Uterus (tissue), 4 donors: Measurements from ENCODE around the gene SETD6. TPM values are rescaled to one million over a fixed set of nuclear protein-coding genes. Genes with fewer than 3 reads are reported as not detected.

Source experiments
- DNase-seq, 2 donors: peaks; one replicate each; pipeline ENCODE4 v3.0.0-alpha.2; 2019 to 2020
- H3K27ac ChIP-seq, 2 donors: fragments of 200-600 bp; sonication (generic); 1 replicate in 1 of 2; 2 replicates in 1 of 2; pipeline ENCODE4 v1.5.1; 2016 to 2018
- H3K27me3 ChIP-seq, 2 donors: fragments of 200-600 bp; sonication (generic); one replicate each; pipeline ENCODE4 v1.5.1; 2018 to 2019; ENCODE audit warnings: control low read depth in 1 of 2
- H3K36me3 ChIP-seq, 2 donors: fragments of 200-600 bp; sonication (generic); one replicate each; pipeline ENCODE4 v1.5.1; 2019; ENCODE audit warnings: control low read depth in 1 of 2
- H3K4me1 ChIP-seq, 2 donors: fragments of 200-600 bp; sonication (generic); one replicate each; pipeline ENCODE4 v1.5.1; 2018 to 2019; ENCODE audit warnings: control low read depth in 1 of 2
- H3K4me3 ChIP-seq, 2 donors: fragments of 200-600 bp; sonication (generic); 1 replicate in 1 of 2; 2 replicates in 1 of 2; pipeline ENCODE4 v1.5.1; 2018 to 2019; ENCODE audit warnings: mild to moderate bottlenecking in 1 of 2
- H3K9me3 ChIP-seq, 2 donors: fragments of 200-600 bp; sonication (generic); one replicate each; pipeline ENCODE4 v1.5.1; 2019; ENCODE audit warnings: control low read depth in 1 of 2
- POLR2A ChIP-seq, 2 donors: fragments of 450-650 bp; IDR thresholded peaks; one replicate each; pipeline ENCODE4 v1.6.1; 2016; ENCODE audit warnings: antibody characterized with exemption in 2 of 2, mild to moderate bottlenecking in 1 of 2, moderate library complexity in 1 of 2
- intact Hi-C: fragments of 100-400 bp; cut with DNase I; formaldehyde crosslinking; loops from one replicate; pipeline ENCODE4 v1.15.1; 2023; ENCODE audit warnings: low total_unique reads
- total RNA-seq, 4 donors: library from RNA; depleted of rRNA in 3 of 4; stranded (reverse); fragments of >200 nt in 3 of 4; gene quantifications; one replicate each; pipeline versions ENCODE4 v1.1.0 to v1.2.4, GENCODE V29; 2014 to 2023
- TF ChIP-seq, protein P1 (sequence below), 4 experiments: fragments of 200-600 bp in 2 of 4; fragments of 450-650 bp in 2 of 4; sonication (generic) in 2 of 4; IDR thresholded peaks; one replicate each; pipeline ENCODE4 v1.5.1; 2016 to 2019; ENCODE audit warnings: antibody characterized with exemption in 4 of 4, mild to moderate bottlenecking in 2 of 4, moderate library complexity in 1 of 4
- donor health status: DM: yes; HTN: yes; CAD: no.

The SETD6 gene
- total RNA-seq, 4 donors from 2014 or later: 22.4 to 157 (median 43.0) TPM

DNA sequence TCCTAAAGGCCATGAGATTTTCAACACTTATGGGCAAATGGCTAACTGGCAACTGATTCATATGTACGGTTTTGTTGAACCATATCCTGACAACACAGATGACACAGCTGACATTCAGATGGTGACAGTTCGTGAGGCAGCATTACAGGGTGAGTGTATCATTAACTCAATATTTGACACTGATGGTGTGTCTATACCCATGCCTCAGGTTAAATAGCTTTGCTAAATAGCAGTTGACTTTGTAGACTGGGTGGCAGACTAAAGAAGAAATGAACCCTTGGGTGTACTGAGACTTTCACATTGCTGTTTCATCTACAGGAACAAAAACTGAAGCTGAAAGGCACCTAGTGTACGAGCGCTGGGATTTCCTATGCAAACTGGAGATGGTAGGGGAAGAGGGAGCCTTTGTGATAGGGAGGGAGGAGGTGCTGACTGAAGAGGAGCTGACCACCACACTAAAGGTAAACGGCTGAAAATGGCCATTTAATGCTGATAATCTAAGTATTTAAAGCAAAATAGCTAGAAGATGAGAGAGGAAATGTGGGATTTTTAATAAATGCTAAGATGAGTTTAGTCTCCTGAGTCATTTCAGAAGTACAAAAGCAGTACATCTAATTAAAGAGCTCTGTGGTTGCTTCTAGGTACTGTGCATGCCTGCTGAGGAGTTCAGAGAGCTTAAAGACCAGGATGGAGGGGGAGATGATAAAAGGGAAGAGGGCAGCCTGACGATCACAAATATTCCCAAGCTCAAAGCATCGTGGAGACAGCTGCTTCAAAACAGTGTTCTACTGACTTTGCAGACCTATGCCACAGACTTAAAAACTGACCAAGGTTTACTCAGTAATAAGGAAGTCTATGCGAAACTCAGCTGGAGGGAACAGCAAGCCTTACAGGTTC, 3.0 kb downstream of the SETD6 start:
- Histone ChIP-seq H3K4me3 (no peak overlapping the region), H3K36me3 (no peaks in the 10 kb centered on the region), H3K27ac (no peak overlapping the region), H3K27me3 (no peaks in the 10 kb centered on the region), H3K4me1 (peaks cover 0 to 4% of the 10 kb centered on the region in 2 donors), H3K9me3 (no peaks in the 10 kb centered on the region)
- TF ChIP-seq POLR2A (IDR thresholded peaks at IDR 0.05): no peak
- TF ChIP-seq, protein P1, sequence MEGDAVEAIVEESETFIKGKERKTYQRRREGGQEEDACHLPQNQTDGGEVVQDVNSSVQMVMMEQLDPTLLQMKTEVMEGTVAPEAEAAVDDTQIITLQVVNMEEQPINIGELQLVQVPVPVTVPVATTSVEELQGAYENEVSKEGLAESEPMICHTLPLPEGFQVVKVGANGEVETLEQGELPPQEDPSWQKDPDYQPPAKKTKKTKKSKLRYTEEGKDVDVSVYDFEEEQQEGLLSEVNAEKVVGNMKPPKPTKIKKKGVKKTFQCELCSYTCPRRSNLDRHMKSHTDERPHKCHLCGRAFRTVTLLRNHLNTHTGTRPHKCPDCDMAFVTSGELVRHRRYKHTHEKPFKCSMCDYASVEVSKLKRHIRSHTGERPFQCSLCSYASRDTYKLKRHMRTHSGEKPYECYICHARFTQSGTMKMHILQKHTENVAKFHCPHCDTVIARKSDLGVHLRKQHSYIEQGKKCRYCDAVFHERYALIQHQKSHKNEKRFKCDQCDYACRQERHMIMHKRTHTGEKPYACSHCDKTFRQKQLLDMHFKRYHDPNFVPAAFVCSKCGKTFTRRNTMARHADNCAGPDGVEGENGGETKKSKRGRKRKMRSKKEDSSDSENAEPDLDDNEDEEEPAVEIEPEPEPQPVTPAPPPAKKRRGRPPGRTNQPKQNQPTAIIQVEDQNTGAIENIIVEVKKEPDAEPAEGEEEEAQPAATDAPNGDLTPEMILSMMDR (IDR thresholded peaks at IDR 0.05): no peak
- no peak for DNase-seq
- intact Hi-C loops: no loop called here

DNA sequence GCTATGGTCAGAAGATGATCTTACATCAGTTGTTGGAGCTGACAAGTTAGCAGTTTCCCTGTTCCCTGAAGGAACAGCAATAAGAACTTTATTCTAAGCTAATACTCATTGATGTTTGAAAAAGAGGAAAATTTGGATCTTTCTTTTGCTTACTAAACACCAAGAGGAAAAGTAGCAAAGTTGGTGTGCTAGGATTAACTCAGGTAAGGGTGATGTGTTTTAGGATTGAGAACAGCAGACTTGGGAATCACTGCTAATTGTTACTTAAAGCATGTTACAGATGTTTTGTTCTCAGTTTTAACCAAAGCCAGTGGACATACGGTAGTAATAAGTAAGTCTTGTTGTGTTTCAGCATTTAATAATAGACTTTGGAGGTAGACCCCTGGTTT, 3.7 kb downstream of the SETD6 start:
- intact Hi-C loops: no loop called here
- H3K4me3 ChIP-seq: no peak overlapping the region
- H3K9me3 ChIP-seq: no peaks in the 10 kb centered on the region
- no peaks in the 10 kb centered on the region for H3K27me3 ChIP-seq
- TF ChIP-seq, protein P1 (IDR thresholded peaks at IDR 0.05): no peak
- no peak for TF ChIP-seq POLR2A (IDR thresholded peaks at IDR 0.05)
- peaks cover 0 to 4% of the 10 kb centered on the region in 2 donors for H3K4me1 ChIP-seq
- no peak for DNase-seq
- H3K27ac ChIP-seq: no peak overlapping the region
- H3K36me3 ChIP-seq: no peaks in the 10 kb centered on the region

DNA sequence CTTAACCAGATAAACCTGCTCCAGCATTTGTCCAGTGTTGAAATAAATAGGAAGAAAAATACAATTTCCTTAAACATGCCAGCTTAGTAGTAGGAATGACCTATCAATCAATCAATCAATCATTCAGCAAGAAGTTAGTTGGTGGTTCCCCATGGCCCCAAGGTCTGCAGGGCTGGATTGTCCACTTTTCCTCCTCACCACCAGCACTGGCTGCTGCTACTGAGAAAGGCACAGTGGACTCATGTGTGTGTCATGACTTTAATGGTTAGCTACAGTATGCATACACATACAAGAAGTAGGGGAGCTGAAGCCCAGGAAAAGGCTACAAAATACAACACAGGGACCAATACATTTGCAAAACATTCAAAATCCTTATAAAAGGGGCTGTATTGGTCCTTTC, 4.4 kb downstream of the SETD6 start:
- intact Hi-C loops: no loop called here

DNA sequence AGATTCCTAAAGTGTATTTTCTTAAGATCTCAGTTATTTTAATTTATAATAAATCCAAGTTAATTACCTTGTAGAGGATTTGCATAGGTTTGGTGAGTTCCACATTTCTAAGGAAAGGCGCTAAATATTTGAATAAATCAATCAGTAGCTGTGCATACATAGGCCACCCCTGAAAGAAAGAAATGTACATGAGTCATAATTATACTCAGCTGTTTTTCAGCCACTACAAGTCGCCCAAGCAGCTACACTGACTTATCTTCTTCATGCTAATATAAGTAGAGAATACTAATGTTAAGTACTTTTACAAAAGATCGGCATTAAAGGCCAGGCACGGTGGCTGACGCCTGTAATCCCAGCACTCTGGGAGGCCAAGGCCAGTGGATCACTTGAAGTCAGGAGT, 14.9 kb downstream of the SETD6 start:
- Histone ChIP-seq H3K9me3 (no peaks in the 10 kb centered on the region), H3K27me3 (no peaks in the 10 kb centered on the region), H3K27ac (no peak overlapping the region), H3K4me3 (no peak overlapping the region), H3K4me1 (no peaks in the 10 kb centered on the region), H3K36me3 (no peaks in the 10 kb centered on the region)
- intact Hi-C loops: no loop called here
- TF ChIP-seq, protein P1 (IDR thresholded peaks at IDR 0.05): no peak
- no peak for TF ChIP-seq POLR2A (IDR thresholded peaks at IDR 0.05)
- DNase-seq: no peak

More for the DNA sequence above, 4.4 kb downstream of the SETD6 start:
- H3K4me1 ChIP-seq: peaks cover 0 to 4% of the 10 kb centered on the region in 2 donors
- no peaks in the 10 kb centered on the region for H3K9me3 ChIP-seq
- no peaks in the 10 kb centered on the region for H3K36me3 ChIP-seq
- no peak for DNase-seq
- TF ChIP-seq, protein P1 (IDR thresholded peaks at IDR 0.05): no peak
- no peak for TF ChIP-seq POLR2A (IDR thresholded peaks at IDR 0.05)
- H3K27ac ChIP-seq: no peak overlapping the region
- H3K27me3 ChIP-seq: no peaks in the 10 kb centered on the region
- no peak overlapping the region for H3K4me3 ChIP-seq

DNA sequence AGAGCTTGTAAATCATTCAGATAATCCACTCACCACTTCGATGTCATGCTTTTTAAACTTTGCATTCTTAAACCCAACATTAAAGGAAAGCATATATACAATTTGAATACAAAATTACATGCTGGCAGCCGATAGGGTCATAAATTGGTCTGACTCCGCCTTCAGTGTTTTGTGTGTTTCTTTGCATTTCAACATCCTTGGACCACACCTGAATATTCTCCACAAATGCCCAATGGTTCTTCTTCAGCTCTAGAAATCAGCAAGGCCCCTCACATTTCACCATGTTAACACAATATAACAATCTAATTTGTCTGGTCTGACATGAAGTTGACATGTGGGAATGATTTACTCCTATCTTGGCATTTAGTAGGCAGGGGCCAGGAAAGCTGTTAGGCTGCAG, 17.1 kb downstream of the SETD6 start:
- intact Hi-C loops: no loop called here
- H3K27me3 ChIP-seq: no peaks in the 10 kb centered on the region
- no peak overlapping the region for H3K27ac ChIP-seq
- TF ChIP-seq POLR2A (IDR thresholded peaks at IDR 0.05): no peak
- TF ChIP-seq, protein P1 (IDR thresholded peaks at IDR 0.05): no peak
- DNase-seq: no peak
- H3K36me3 ChIP-seq: no peaks in the 10 kb centered on the region
- H3K4me3 ChIP-seq: no peak overlapping the region
- H3K4me1 ChIP-seq: no peaks in the 10 kb centered on the region
- no peaks in the 10 kb centered on the region for H3K9me3 ChIP-seq
